Naive thymus-derived CD4-positive, alpha-beta T cell (primary cell): Measurements from ENCODE around the gene GABBR1. TPM values are rescaled to one million over a fixed set of nuclear protein-coding genes. Genes with fewer than 3 reads are reported as not detected.

Source experiments
- ATAC-seq: fragments of 150-1000 bp; cut with Tn5 transposase; 2 replicates; pipeline ENCODE4 v1.10.0; 2021; ENCODE audit warnings: mild to moderate bottlenecking, moderate library complexity
- CTCF ChIA-PET: fragments of 350-600 bp; sonication (Branson Sonifier 250); formaldehyde crosslinking; loops from one replicate; lab custom pipeline; 2021; ENCODE audit warnings: antibody characterized with exemption; lab: Charles Lee
- POLR2A ChIA-PET: fragments of 350-600 bp; sonication (Branson Sonifier 250); formaldehyde crosslinking; loops from one replicate; lab custom pipeline; 2021; ENCODE audit warnings: antibody characterized with exemption, inconsistent platforms; lab: Charles Lee
- DNase-seq, 9 donors: peaks; one replicate each; pipeline versions ENCODE4 v3.0.0 to v3.0.0-alpha.2; 2020 to 2022; ENCODE audit warnings: mixed read lengths in 1 of 9
- H3K27ac ChIP-seq: one replicate; pipeline ENCODE4 v1.7.0; 2013; ENCODE audit warnings: mild to moderate bottlenecking, low read depth, low read length, moderate library complexity
- H3K27me3 ChIP-seq, 2 donors: one replicate each; pipeline ENCODE4 v1.7.0; 2013; ENCODE audit warnings: low read length in 2 of 2, mild to moderate bottlenecking in 2 of 2, moderate library complexity in 2 of 2; ENCODE audit not compliant: control insufficient read depth in 2 of 2, insufficient read depth in 2 of 2
- H3K36me3 ChIP-seq, 3 experiments: 1 replicate in 2 of 3; 2 replicates in 1 of 3; pipeline ENCODE4 v1.7.0; 2013; ENCODE audit warnings: low read length in 3 of 3, mild to moderate bottlenecking in 3 of 3, moderate library complexity in 1 of 3; ENCODE audit not compliant: insufficient read depth in 3 of 3, control insufficient read depth in 2 of 3
- H3K4me1 ChIP-seq, 2 donors: one replicate each; pipeline ENCODE4 v1.7.0; 2013; ENCODE audit warnings: low read length in 2 of 2, mild to moderate bottlenecking in 2 of 2, moderate library complexity in 1 of 2; ENCODE audit not compliant: control insufficient read depth in 2 of 2, insufficient read depth in 2 of 2
- H3K4me3 ChIP-seq: 2 replicates; pipeline ENCODE4 v1.7.0; 2013; ENCODE audit warnings: mild to moderate bottlenecking, low read length
- H3K9me3 ChIP-seq, 3 experiments: 1 replicate in 2 of 3; 2 replicates in 1 of 3; pipeline ENCODE4 v1.7.0; 2013; ENCODE audit warnings: low read length in 3 of 3; ENCODE audit not compliant: control insufficient read depth in 2 of 3
- H3K27ac Mint-ChIP-seq, 9 donors: one replicate each; pipeline ENCODE4 v1.8.0; 2020 to 2022; ENCODE audit warnings: mixed read lengths in 9 of 9, mild to moderate bottlenecking in 8 of 9, moderate library complexity in 5 of 9, inconsistent platforms in 2 of 9
- H3K27me3 Mint-ChIP-seq, 5 donors: one replicate each; pipeline ENCODE4 v1.8.0; 2021 to 2022; ENCODE audit warnings: mixed read lengths in 5 of 5, mild to moderate bottlenecking in 1 of 5
- H3K36me3 Mint-ChIP-seq, 5 donors: one replicate each; pipeline ENCODE4 v1.8.0; 2020 to 2022; ENCODE audit warnings: mixed read lengths in 5 of 5, mild to moderate bottlenecking in 3 of 5, inconsistent platforms in 1 of 5
- H3K4me1 Mint-ChIP-seq, 7 donors: one replicate each; pipeline ENCODE4 v1.8.0; 2020 to 2022; ENCODE audit warnings: mixed read lengths in 7 of 7, mild to moderate bottlenecking in 3 of 7, inconsistent platforms in 1 of 7
- H3K4me3 Mint-ChIP-seq, 10 donors: one replicate each; pipeline ENCODE4 v1.8.0; 2020 to 2022; ENCODE audit warnings: mild to moderate bottlenecking in 10 of 10, mixed read lengths in 10 of 10, moderate library complexity in 6 of 10, inconsistent platforms in 2 of 10
- H3K9me3 Mint-ChIP-seq, 11 donors: one replicate each; pipeline ENCODE4 v1.8.0; 2020 to 2022; ENCODE audit warnings: mixed read lengths in 11 of 11, mild to moderate bottlenecking in 4 of 11, inconsistent platforms in 1 of 11, moderate library complexity in 1 of 11
- intact Hi-C, 2 donors: fragments of 100-400 bp; cut with micrococcal nuclease; formaldehyde crosslinking; loops; one replicate each; pipeline ENCODE4 v1.15.1; 2023
- polyA plus RNA-seq, 2 donors: library from polyadenylated mRNA; unstranded; fragments of 300-500 nt; fragmentation: Illumina TruSeq; gene quantifications; one replicate each; pipeline ENCODE4 v1.2.3, GENCODE V29; 2021
- total RNA-seq, 6 experiments: library from RNA in 5 of 6; stranded (reverse) in 5 of 6; gene quantifications; 1 replicate in 5 of 6; 2 replicates in 1 of 6; pipeline ENCODE4 v1.2.3 and lab custom pipeline; 2021 to 2026

Gene GABBR1
- total and polyA plus RNA-seq, 7 experiments from 2014 or later = 1.2 to 115 (median 59.9) TPM

DNA sequence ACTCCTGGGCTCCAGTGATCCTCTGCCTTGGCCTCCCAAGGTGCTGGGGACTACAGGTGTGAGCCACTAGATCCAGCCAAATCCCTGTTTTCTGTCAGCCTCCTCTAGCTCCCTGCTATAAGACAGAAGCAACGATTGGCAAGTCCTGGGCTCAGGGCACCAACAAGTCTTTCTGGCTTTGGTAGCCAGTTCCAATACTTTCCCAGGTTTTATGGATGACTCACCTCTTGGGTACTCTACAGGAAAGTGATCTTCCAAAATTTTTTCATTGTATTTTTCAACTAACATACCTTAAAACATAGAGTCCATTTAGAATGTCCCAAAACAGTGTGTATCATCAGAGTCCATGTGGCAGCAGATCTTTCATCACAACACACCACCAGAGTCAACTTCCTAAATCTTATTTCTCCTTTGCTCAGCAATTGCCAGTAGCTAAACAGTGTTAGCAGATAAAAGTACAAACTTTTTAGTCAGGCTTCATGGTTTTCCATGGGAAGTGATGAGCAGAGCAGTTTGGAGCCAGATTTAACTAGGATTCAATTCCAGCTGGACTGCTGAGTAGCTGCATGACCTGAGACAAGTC, 13.3 kb downstream of the GABBR1 start:
- Histone ChIP-seq H3K27ac (no peak overlapping the region), H3K4me3 (no peak overlapping the region), H3K27me3 (no peaks in the 10 kb centered on the region), H3K36me3 (peaks cover 0 to 28% (median 0%) of the 10 kb centered on the region in 3 experiments), H3K4me1 (no peaks in the 10 kb centered on the region), H3K9me3 (no peaks in the 10 kb centered on the region)
- no peak overlapping the region for H3K4me3 Mint-ChIP-seq
- ATAC-seq (no peak), DNase-seq (no peak)
- peaks cover 0 to 2% (median 0%) of the 10 kb centered on the region in 5 donors for H3K27me3 Mint-ChIP-seq
- no peaks in the 10 kb centered on the region for H3K9me3 Mint-ChIP-seq
- peak overlapping the region in 1 of 9 donors; percentile 2 for H3K27ac Mint-ChIP-seq
- intact Hi-C loops = no loop called here
- POLR2A ChIA-PET = interaction anchor here (1.0 kb wide), 1 partner anchor 12 kb away, joined by 3 read pairs; no protein-coding TSS in a partner anchor
- no peaks in the 10 kb centered on the region for H3K4me1 Mint-ChIP-seq
- CTCF ChIA-PET = interaction anchor here (1.4 to 1.5 kb wide), 2 partner anchors 34 to 36 kb away, joined by 3 to 9 read pairs; no protein-coding TSS in a partner anchor
- H3K36me3 Mint-ChIP-seq = peaks cover 14 to 42% (median 18%) of the 10 kb centered on the region in 5 donors

DNA sequence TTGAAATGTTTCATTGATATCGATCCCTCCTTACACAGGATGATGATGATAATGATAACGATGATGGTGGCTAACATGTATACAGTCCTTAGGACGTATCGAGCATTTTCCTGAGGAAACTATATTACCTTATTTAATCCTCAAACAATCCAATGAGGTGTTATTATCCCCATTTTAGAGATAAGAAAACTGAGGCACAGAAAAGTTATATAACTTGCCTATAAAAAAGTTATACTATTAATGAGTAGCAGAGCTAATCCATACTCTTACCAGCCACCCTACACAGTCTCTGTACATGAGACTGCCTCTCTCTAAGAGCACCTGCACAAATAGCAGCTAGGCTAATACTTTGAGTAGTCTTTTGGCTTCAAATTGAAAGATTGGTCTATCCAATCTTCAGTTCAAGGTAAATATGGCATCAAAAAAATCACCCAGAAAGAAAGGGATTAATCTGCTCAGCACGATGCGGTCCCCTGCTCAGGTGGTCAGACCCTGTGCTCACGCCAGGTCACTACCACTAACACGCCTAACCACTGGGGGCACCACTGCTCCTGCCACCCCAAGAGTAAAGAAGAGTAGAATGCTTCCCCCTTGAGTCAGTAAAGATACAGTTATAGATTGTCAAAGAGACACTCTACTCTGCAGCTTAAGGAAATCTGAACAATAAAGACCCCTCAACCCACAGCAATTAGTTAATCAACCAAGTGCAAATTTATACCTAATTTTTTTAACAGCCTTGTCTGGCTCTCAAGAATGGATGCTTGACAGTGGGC, 15.0 kb downstream of the GABBR1 start:
- H3K9me3 ChIP-seq = no peaks in the 10 kb centered on the region
- CTCF ChIA-PET = interaction anchor here (0.6 to 1.4 kb wide), 3 partner anchors 28 to 36 kb away, joined by 3 to 4 read pairs (median 4); no protein-coding TSS in a partner anchor
- Mint-ChIP-seq H3K9me3 (no peaks in the 10 kb centered on the region), H3K27me3 (no peaks in the 10 kb centered on the region), H3K4me3 (no peak overlapping the region), H3K36me3 (peaks cover 20 to 55% (median 29%) of the 10 kb centered on the region in 5 donors), H3K4me1 (no peaks in the 10 kb centered on the region), H3K27ac (peak overlapping the region in 1 of 9 donors; percentile 44)
- ATAC-seq (no peak), DNase-seq (no peak)
- no peaks in the 10 kb centered on the region for H3K27me3 ChIP-seq
- H3K4me3 ChIP-seq = no peak overlapping the region
- POLR2A ChIA-PET = no interaction called here
- no peak overlapping the region for H3K27ac ChIP-seq
- no peaks in the 10 kb centered on the region for H3K4me1 ChIP-seq
- peaks cover 0 to 40% (median 0%) of the 10 kb centered on the region in 3 experiments for H3K36me3 ChIP-seq
- intact Hi-C loops = loop anchor here in 1 of 2 donors (1.0 kb wide), 1 partner anchor 35 kb away; no protein-coding TSS in a partner anchor

DNA sequence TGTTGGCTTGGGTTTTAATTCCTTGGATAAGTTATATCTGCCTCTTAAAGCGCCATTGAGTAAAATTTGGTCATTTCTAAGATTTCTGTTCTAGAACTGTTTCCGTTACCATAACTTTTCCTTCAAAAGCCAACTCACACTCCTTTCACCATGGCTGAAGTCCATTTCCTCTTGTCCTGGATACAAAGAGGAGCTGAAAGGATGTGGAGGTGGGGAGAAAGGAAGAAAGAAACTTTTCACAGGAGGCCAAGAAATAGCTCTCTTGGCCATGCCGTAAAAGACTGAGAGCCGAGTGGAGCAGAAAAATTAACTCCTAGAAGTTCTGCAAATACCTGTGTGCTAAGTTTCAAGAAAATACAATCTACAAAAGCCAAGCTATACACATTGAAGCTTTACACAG, 21.6 kb downstream of the GABBR1 start:
- Histone ChIP-seq H3K4me3 (no peak overlapping the region), H3K27me3 (no peaks in the 10 kb centered on the region), H3K9me3 (no peaks in the 10 kb centered on the region), H3K27ac (no peak overlapping the region), H3K36me3 (peaks cover 0 to 66% (median 8%) of the 10 kb centered on the region in 3 experiments), H3K4me1 (no peaks in the 10 kb centered on the region)
- intact Hi-C loops = no loop called here
- H3K27ac Mint-ChIP-seq = no peak overlapping the region
- ATAC-seq (no peak), DNase-seq (no peak)
- H3K9me3 Mint-ChIP-seq = no peaks in the 10 kb centered on the region
- peaks cover 0 to 2% (median 0%) of the 10 kb centered on the region in 7 donors for H3K4me1 Mint-ChIP-seq
- ChIA-PET POLR2A (no interaction called here), CTCF (interaction anchor here (0.6 to 2.3 kb wide), 2 partner anchors 42 to 620 kb away, joined by 3 to 7 read pairs; no protein-coding TSS in a partner anchor)
- H3K27me3 Mint-ChIP-seq = no peaks in the 10 kb centered on the region
- H3K4me3 Mint-ChIP-seq = no peak overlapping the region
- H3K36me3 Mint-ChIP-seq = peaks cover 15 to 55% (median 46%) of the 10 kb centered on the region in 5 donors

DNA sequence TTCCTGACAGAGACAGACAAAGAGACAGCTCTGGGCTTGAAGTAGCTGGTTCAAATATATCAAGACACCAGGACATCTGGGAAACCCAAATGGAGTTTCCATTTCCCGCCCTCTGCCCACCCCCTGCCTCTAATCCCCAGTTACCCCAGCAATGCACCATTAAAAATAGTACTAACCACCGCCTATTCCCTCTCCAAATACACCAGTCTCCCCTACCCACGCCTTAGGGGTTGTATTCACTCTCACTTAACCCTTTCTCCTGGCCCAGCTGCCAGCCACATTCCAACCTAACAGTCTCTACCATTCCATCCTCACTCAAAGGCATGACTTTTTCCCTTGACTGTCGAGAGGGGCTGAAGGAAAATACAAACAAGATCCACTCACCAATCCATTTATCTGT, 22.4 kb downstream of the GABBR1 start:
- Histone ChIP-seq H3K4me3 (no peak overlapping the region), H3K27ac (no peak overlapping the region), H3K36me3 (peaks cover 0 to 75% (median 8%) of the 10 kb centered on the region in 3 experiments), H3K27me3 (no peaks in the 10 kb centered on the region), H3K4me1 (no peaks in the 10 kb centered on the region), H3K9me3 (no peaks in the 10 kb centered on the region)
- no peaks in the 10 kb centered on the region for H3K27me3 Mint-ChIP-seq
- DNase-seq (no peak), ATAC-seq (no peak)
- H3K36me3 Mint-ChIP-seq = peaks cover 16 to 64% (median 46%) of the 10 kb centered on the region in 5 donors
- H3K4me1 Mint-ChIP-seq = peaks cover 0 to 4% (median 0%) of the 10 kb centered on the region in 7 donors
- ChIA-PET POLR2A (no interaction called here), CTCF (no interaction called here)
- H3K27ac Mint-ChIP-seq = no peak overlapping the region
- no peaks in the 10 kb centered on the region for H3K9me3 Mint-ChIP-seq
- H3K4me3 Mint-ChIP-seq = no peak overlapping the region
- intact Hi-C loops = no loop called here

DNA sequence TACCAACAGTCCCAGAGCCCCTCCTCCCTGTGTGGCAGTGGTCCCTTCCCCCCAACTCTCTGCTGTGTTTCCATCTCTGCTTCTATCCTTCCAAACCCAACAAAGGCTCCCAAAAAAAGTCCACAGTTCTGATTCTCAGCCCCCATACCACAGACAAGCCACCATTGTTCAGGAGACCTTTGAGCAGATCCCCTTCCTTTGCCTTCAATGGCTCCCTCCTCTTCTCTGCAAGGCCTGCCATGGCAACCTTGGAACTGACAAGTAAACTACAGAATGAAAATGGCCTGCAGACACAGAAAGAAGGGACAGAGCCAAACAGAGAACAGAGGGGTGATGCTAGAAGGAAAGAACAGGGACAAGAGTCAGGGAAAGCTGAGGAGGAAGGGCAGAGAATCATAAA, 24.9 kb downstream of the GABBR1 start:
- intact Hi-C loops = no loop called here
- H3K27ac Mint-ChIP-seq = peak overlapping the region in 1 of 9 donors; percentile 78

DNA sequence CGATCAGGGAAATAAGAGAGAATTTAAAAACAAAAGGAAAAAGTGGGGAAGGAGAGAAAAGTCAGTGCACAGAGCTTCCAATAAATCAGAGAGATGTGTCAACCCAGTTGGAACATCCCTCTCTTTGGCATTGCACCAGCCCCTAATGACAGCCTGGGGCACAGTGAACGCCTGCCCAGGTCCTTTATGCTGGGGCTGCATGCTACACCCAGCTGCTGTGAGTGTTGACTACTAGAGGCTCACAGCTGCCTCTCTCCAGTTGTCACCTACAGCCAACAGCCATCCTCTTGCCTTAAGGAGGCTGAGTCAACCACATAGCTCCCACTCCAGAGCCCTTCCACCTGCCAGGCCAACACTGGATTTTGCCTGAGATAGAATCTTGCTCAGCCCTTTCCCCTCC, 29.1 kb downstream of the GABBR1 start:
- no peaks in the 10 kb centered on the region for H3K9me3 ChIP-seq
- Mint-ChIP-seq H3K4me3 (no peak overlapping the region), H3K36me3 (peaks cover 9 to 42% (median 25%) of the 10 kb centered on the region in 5 donors), H3K4me1 (peaks cover 0 to 11% (median 0%) of the 10 kb centered on the region in 7 donors), H3K27me3 (no peaks in the 10 kb centered on the region), H3K9me3 (no peaks in the 10 kb centered on the region), H3K27ac (no peak overlapping the region)
- ATAC-seq = no peak
- H3K27me3 ChIP-seq = no peaks in the 10 kb centered on the region
- intact Hi-C loops = no loop called here
- no peak overlapping the region for H3K4me3 ChIP-seq
- DNase-seq = no peak
- H3K27ac ChIP-seq = no peak overlapping the region
- POLR2A ChIA-PET = no interaction called here
- H3K4me1 ChIP-seq = no peaks in the 10 kb centered on the region
- CTCF ChIA-PET = no interaction called here
- peaks cover 0 to 61% (median 6%) of the 10 kb centered on the region in 3 experiments for H3K36me3 ChIP-seq

More for the DNA sequence above, 24.9 kb downstream of the GABBR1 start:
- H3K4me1 ChIP-seq = no peaks in the 10 kb centered on the region
- Mint-ChIP-seq H3K27me3 (no peaks in the 10 kb centered on the region), H3K9me3 (no peaks in the 10 kb centered on the region), H3K4me3 (no peak overlapping the region), H3K36me3 (peaks cover 12 to 58% (median 43%) of the 10 kb centered on the region in 5 donors), H3K4me1 (peaks cover 0 to 7% (median 0%) of the 10 kb centered on the region in 7 donors)
- DNase-seq (no peak), ATAC-seq (no peak)
- CTCF ChIA-PET = no interaction called here
- POLR2A ChIA-PET = no interaction called here
- no peaks in the 10 kb centered on the region for H3K27me3 ChIP-seq
- H3K9me3 ChIP-seq = no peaks in the 10 kb centered on the region
- peaks cover 0 to 88% (median 8%) of the 10 kb centered on the region in 3 experiments for H3K36me3 ChIP-seq
- H3K4me3 ChIP-seq = no peak overlapping the region
- H3K27ac ChIP-seq = no peak overlapping the region
